Measurements from ENCODE around the gene ATP12A. TPM values are rescaled to one million over a fixed set of nuclear protein-coding genes. Genes with fewer than 3 reads are reported as not detected.

ATP12A gene
- total and polyA plus RNA-seq, 2 experiments from 2014 or later = 0.07 to 0.31 TPM

GRCh38 chr13:24745861-24746617, 65.8 kb downstream of the ATP12A start:
- Histone ChIP-seq H3K4me1 (ENCODE audit: insufficient read depth) (peaks cover 17% of the 10 kb centered on the region), H3K27me3 (peaks cover 83% of the 10 kb centered on the region), H2AFZ (peak overlapping the region; percentile 45), H3K36me3 (replicated peaks; ENCODE audit: insufficient read depth, low read depth) (no peaks in the 10 kb centered on the region), H3K9me3 (ENCODE audit: low read depth) (no peaks in the 10 kb centered on the region), H3K27ac (no peak overlapping the region), H3K79me2 (no peaks in the 10 kb centered on the region), H3K4me2 (peak overlapping the region; percentile 95), H3K9me2 (replicated peaks; ENCODE audit: insufficient read depth) (no peaks in the 10 kb centered on the region), H4K20me1 (ENCODE audit: insufficient read depth, poor library complexity, severe bottlenecking) (no peaks in the 10 kb centered on the region), H3K4me3 (no peak overlapping the region)
- TF ChIP-seq EZH2phosphoT487 (IDR thresholded peaks at IDR 0.05; ENCODE audit: low read depth, severe bottlenecking, unreplicated experiment) (no peak), EZH2 (IDR thresholded peaks at IDR 0.05; ENCODE audit: borderline replicate concordance) (peak; percentile 68)
- WGBS (ENCODE audit: low lambda C conversion rate, missing lambda C conversion rate) = 13% methylated on average over 41 of the region's 70 CpGs
- no peak for DNase-seq (ENCODE audit: low spot score)

- Histone ChIP-seq H3K79me2 (no peaks in the 10 kb centered on the region), H3K27me3 (peaks cover 89% of the 10 kb centered on the region), H3K4me2 (peak overlapping the region; percentile 95), H3K9me2 (replicated peaks; ENCODE audit: insufficient read depth) (no peaks in the 10 kb centered on the region), H3K27ac (no peak overlapping the region), H3K4me3 (peak overlapping the region; percentile 45), H4K20me1 (ENCODE audit: insufficient read depth, poor library complexity, severe bottlenecking) (no peaks in the 10 kb centered on the region), H3K4me1 (ENCODE audit: insufficient read depth) (peaks cover 17% of the 10 kb centered on the region), H3K36me3 (replicated peaks; ENCODE audit: insufficient read depth, low read depth) (no peaks in the 10 kb centered on the region), H2AFZ (peak overlapping the region; percentile 45), H3K9me3 (ENCODE audit: low read depth) (no peaks in the 10 kb centered on the region)
- TF ChIP-seq CTCF (IDR thresholded peaks at IDR 0.05; ENCODE audit: poor library complexity) (peak; percentile 20), EZH2phosphoT487 (IDR thresholded peaks at IDR 0.05; ENCODE audit: low read depth, severe bottlenecking, unreplicated experiment) (no peak), EZH2 (IDR thresholded peaks at IDR 0.05; ENCODE audit: borderline replicate concordance) (no peak)
- 1% methylated on average over 52 of the region's 56 CpGs for WGBS (ENCODE audit: low lambda C conversion rate, missing lambda C conversion rate)
- DNase-seq (ENCODE audit: low spot score) = peak; percentile 39
These were observed 66.5 kb downstream of the ATP12A start for GRCh38 chr13:24746618-24747247.

GRCh38 chr13:24747248-24748060, 67.2 kb downstream of the ATP12A start:
- Histone ChIP-seq H3K4me1 (ENCODE audit: insufficient read depth) (peaks cover 17% of the 10 kb centered on the region), H3K9me2 (replicated peaks; ENCODE audit: insufficient read depth) (no peaks in the 10 kb centered on the region), H3K27me3 (peaks cover 92% of the 10 kb centered on the region), H3K79me2 (no peaks in the 10 kb centered on the region), H3K4me2 (peak overlapping the region; percentile 95), H3K9me3 (ENCODE audit: low read depth) (no peaks in the 10 kb centered on the region), H4K20me1 (ENCODE audit: insufficient read depth, poor library complexity, severe bottlenecking) (no peaks in the 10 kb centered on the region), H3K27ac (no peak overlapping the region), H3K36me3 (replicated peaks; ENCODE audit: insufficient read depth, low read depth) (no peaks in the 10 kb centered on the region), H3K4me3 (peak overlapping the region; percentile 45), H2AFZ (peak overlapping the region; percentile 45)
- 2% methylated on average over 52 of the region's 61 CpGs for WGBS (ENCODE audit: low lambda C conversion rate, missing lambda C conversion rate)
- DNase-seq (ENCODE audit: low spot score) = peak; percentile 40
- no peak for TF ChIP-seq CTCF (IDR thresholded peaks at IDR 0.05; ENCODE audit: poor library complexity)
- TF ChIP-seq EZH2 (IDR thresholded peaks at IDR 0.05; ENCODE audit: borderline replicate concordance) = no peak
- no peak for TF ChIP-seq EZH2phosphoT487 (IDR thresholded peaks at IDR 0.05; ENCODE audit: low read depth, severe bottlenecking, unreplicated experiment)

All from hepatocyte (in vitro differentiated cells).